Effector CD4-positive, alpha-beta T cell (primary cell): ENCODE measurements around the gene BCKDHA.
"Not testable (repeated sequence)": the region's sequence is repeated elsewhere in the genome, so short reads cannot be mapped to it uniquely, and the experiment has no call there.

Source experiments
- DNase-seq: peaks from one replicate; pipeline ENCODE4 v3.0.0-alpha.2; 2020

The BCKDHA gene

DNA sequence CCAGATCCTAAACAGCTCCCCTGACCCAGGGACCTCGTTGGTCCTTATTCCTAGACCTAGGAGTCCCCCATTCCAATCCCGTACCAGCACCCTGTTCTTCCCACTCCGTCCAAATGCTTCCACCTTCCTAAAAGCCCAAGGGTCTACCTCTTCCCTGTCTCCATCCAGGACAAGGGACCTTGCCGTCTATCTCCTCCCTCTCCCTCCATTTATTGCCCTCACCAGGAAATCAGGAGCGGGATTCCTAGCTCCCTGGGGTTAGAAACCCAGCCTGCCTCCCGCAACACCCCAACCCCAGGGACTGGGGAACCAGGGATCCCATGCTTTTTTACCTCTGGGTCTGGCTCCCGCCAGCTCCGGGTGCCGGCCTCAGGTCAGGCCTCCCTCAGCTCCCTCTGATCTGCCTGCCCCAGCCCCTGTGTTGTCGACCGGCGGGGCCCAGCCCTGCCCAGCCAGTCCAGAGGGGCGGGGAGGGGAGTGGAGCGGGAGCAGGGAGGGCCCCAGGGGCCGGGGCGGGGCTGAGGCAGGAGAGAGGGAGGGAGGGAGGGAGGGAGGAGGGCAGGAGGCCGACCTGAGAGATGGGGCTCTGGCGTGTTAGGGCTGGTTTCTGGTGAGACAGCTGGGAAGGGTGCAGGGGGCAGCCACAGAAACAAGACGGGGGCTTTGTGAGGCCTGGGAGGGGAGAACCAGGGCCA is 29.5 kb downstream of the BCKDHA start, which contains the start of gene B3GNT8:
B3GNT8 (minus strand) TSS at position 423 of the 695 bp plus-strand sequence. CDS start 596 bp downstream, outside the sequence.
- DNase-seq: no peak

DNA sequence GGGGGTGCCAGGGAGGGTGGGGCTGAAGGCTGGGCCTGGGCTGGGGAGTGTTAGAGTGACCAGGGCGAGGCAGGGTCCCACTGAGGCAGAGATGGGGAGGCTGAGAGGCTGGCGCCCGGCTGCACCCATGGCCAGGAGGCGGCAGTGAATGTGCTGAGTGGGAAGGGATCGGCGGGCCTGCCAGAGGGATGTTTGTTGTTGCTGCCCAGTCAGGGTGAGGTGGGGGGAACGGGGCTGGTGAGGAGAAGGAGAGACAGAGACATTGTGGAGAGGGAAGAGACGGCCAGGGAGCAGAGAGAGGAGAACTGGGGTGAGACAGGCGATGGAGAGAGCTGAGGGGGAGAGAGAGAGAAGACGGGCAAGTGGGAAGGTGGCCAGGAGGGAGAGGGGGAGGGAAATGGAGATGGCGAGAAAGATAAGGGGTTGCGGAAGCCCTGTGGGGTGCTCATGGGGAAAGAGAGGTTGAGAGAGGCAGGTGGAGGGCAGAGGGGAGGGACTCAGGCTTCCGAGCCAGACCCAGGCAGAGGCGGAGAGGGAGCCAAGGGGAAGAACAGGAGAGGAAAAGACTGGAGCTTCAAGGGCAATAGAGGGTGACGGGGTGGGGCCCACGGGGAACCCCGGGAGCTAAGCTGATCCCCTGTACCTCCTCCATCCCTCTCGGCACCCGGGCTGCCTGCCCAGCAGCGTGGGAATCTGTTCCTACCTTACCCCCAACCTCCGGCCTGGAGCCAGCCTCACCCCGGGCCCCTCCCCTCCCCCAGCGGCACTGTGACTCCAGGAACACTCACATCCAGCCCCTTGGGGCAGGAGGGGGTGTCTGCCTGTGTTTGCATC is 30.2 kb downstream of the BCKDHA start:
- DNase-seq: peak; percentile 21

DNA sequence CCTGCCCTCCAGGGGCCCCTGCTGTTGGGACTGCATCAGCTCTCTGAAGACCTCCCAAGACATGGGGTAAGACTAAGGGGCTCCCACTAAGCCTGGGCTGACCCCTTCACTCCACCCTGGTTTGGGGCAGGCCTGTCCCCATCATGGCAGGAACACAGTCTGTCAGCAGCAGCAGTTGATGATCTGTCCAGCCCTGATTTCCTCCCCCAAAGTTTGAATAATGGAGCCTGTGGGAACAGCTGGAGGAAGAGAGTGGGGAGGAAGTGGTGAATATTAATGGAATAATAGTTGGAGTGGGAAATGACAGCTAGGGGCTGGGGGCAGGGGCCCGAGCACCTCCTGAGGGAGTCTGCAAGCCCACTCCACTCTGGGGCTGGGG is 30.9 kb downstream of the BCKDHA start:
- no peak for DNase-seq

DNA sequence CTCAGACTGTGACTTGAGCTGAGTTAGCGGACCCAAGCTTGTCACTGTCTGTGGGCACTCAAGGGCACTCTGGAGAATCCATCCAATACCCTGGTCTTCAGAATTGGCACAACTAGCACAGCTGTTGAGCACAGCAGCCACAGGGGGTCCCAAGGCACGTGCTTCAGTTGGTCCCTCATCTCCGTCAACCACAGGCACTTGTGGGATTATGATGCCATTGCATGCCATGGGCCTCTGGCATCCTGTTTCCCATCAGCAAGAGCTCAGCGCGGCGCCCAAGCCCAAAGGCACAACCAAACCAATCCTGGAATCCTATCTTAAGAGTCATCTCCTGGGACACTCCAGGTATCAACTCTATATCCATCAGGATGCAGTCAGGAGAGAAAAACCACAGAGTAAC is 33.3 kb downstream of the BCKDHA start:
- no peak for DNase-seq

DNA sequence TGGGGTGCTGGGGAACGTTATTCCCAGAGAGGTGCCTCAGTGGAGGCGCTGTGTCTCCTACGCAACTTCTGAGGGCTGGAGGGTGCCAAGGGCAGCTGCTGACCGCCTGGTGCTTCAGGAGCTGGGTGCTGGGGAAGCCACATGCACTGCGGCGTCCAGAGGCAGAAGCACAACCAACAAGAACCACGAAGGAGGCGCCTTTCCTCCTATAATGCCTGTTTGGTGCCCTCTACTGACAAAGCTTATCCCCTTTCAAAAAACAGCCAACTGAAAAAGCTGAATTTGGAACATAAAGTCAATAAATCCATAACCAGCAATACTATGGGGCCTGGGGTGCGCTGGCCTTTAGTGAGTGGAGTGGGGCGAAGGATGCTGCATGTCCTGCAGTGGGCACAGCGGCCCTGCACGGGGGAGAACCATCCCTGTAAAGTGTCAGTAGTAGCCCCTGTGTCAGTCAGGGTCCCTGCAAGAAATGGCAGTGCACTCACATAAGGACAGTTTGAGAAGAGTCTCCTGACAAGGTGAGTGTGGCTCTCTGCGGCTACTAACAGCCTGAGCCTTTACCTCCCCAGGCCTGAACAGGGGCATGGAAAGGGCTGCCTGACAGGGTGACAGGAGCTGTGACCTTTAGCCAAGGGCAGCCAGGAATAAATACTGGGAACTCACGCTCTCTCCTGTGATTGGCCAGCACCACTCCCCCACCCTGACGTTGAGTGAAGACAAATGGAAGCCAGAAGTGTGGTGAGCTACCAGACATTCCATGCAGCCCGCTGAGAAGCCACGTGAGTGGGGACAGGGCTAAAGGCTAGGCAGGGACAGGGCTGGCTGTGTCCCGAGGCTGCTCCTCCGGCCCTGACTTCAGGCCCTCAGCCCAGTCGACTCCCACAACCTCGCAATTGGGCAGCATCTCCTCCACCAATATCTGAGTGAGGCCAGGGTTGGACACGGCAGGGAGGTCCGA is 34.1 kb downstream of the BCKDHA start:
- DNase-seq: no peak

DNA sequence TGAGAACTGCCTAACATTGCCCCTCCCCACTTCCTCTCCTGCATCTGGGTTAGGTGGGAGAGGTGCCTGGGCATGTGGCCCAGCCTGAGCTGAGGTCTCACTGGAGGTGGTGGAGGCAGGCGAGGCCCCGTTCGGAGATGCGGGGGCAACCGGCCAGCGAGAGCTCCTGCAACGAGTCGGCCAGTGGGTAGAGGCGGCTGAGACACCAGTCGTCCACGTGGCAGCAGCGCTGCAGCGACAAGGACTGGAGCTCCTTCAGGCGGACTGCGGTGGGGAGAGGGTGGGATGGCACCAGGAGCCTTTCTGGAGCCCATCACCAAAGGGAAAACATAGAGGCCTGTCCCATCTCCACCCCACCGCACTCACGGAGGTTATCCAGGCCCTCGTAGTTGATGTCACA is 35.6 kb downstream of the BCKDHA start:
- DNase-seq: no peak

GRCh38 chr19:41434450-41434849 is 36.8 kb downstream of the BCKDHA start:
- no peak for DNase-seq

- not testable (repeated sequence) for DNase-seq
Measured at GRCh38 chr19:41435376-41435775, 37.8 kb downstream of the BCKDHA start.

GRCh38 chr19:41435936-41436673 is 38.5 kb downstream of the BCKDHA start:
- no peak for DNase-seq

- no peak for DNase-seq
Measured at GRCh38 chr19:41436674-41436951, 39.0 kb downstream of the BCKDHA start.

- DNase-seq: no peak
Measured at GRCh38 chr19:41437944-41438574, 40.4 kb downstream of the BCKDHA start.

- DNase-seq: peak; percentile 91
Measured at GRCh38 chr19:41439441-41440222, 42.0 kb downstream of the BCKDHA start, which contains the start of gene DMAC2. Gene DMAC2 (minus strand): TSS chr19:41439912. CDS start chr19:41439899, 13 bp downstream.

GRCh38 chr19:41441321-41441945 is 43.8 kb downstream of the BCKDHA start:
- no peak for DNase-seq

DNA sequence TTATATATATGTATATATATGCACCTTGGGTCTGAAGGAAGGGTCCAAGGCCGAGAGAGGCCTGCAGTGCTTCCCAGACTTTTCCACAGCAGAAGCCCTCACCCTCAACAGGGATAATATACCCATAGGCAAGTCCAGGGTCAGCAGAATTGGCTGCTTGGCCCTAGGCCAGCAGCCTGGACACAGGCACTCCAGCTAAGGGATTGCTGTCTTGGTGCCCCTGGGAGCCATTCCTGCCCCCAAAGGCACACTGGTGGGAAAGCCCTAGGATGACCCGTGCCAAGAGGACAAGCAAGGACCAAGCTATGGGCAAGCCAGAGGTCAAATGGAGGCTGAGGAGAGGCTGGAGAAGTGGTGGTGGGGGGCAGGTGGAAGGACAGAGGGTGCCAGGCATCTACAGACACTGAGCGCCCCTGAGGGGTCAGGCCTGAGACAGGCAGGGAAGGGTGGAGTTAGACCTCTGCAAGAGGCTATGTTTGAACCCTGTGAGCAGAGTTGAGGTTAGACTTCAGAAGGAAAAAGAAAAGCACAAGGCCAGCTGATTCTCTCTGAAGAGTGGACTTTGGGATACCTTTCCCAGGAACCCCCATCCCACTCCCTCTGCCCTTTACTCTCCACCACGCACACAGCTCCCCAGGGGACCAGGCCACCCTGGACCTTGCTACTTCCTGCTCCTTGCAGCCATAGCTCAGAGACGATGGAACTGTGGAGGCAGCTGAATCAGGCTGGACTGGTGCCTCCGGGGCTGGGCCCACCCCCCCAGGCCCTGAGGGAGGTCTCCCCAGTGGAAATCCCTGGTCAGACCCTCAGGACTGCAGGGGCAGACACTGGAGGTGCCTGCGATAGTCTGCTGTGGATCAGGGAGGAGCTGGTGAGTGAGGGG is 45.1 kb downstream of the BCKDHA start, which contains the start of gene ERICH4:
ERICH4 (plus strand) TSS at position 684 of the 883 bp plus-strand sequence; CDS start at position 698, 14 bp downstream.
- DNase-seq: no peak

GRCh38 chr19:41443813-41444455 is 46.3 kb downstream of the BCKDHA start:
- no peak for DNase-seq

GRCh38 chr19:41445575-41445974 is 48.0 kb downstream of the BCKDHA start:
- no peak for DNase-seq

DNA sequence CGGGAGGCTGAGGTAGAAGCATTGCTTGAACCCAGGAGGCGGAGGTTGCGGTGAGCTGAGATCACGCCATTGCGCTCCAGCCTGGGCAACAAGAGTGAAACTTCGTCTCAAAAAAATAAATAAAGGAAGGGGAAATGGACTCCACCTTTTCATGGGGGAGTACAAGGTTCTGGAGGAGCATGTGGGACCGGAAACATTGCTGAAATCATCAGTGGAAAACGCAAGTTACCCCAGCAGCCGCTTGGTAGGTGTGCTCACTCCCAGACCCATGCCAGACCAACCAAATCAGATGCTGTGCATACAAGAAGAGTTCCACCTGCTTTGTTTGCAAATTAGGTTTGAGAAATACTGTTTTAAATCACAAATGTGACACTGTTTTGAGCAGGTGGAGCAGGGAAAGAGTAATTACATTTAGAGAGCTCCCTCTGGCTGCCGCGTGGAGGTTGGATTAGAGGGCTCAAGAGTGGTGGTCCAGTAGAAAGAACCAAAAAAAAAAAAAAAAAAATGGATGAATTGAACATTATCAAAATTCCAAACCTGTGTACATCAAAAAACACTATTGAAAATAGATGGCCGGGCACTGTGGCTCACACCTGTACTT is 50.2 kb downstream of the BCKDHA start:
- DNase-seq: no peak
